NCI-H748 (cell line): ENCODE measurements around the gene ARID3A.
"Not testable (repeated sequence)": the region's sequence is repeated elsewhere in the genome, so short reads cannot be mapped to it uniquely, and the experiment has no call there.

ENCODE experiments used
- DNase-seq: peaks from one replicate; lab custom pipeline; 2025; ENCODE audit not compliant: unreplicated experiment; lab: John Stamatoyannopoulos, UW

The ARID3A gene

GRCh38 chr19:1014161-1015060 lies 88.6 kb downstream of the ARID3A start:
- DNase-seq, result no peak

- DNase-seq, result no peak
Measured at GRCh38 chr19:1015061-1015781, 89.4 kb downstream of the ARID3A start.

DNA sequence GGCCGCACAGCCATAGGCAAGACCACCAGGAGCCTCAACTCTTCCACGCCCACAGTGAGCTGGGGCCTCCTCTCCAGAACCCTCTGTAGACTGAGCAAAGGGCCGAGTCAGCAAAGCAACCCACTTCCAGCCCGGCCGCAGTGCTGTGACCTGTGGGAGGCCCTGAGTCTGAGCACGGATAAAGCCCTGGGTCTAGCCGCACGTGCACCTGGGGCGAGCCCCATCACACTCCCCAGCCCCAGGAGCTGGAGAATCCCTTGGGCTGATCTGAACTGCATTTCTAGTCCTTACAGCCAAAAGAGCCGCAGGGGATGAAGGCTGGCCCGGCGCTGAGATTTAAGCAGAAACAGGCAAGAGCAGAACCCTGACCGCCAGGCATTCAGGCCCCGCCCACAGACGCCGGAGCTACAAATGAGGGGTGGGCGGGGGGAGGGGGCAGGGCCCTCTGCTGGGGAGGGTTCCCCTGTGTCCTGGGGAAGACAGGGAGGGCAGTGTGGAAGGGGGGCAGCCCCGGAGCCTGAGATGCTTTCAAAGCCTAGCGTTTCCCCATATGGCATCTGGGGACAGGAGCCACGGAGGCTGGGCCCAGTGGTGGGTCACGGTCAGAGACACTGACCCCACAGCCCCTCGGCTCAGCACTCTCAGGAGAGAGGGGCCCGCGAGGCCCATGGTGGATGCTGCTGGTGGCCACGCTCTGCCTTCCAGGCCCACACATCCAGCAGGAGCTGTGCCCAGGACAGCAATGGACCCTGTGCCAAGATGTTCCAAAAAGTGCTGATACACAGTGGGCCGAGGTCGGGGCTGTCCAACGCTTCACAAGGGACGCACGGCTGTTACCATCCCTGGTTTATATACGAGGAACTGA lies 90.2 kb downstream of the ARID3A start:
- no peak for DNase-seq

- no peak for DNase-seq
Measured at GRCh38 chr19:1016647-1017114, 90.8 kb downstream of the ARID3A start.

- DNase-seq, result no peak
Measured at GRCh38 chr19:1017115-1017905, 91.5 kb downstream of the ARID3A start.

- no peak for DNase-seq
Measured at GRCh38 chr19:1017906-1018305, 92.1 kb downstream of the ARID3A start.

- no peak for DNase-seq
Measured at GRCh38 chr19:1018393-1018792, 92.6 kb downstream of the ARID3A start.

- DNase-seq, result no peak
Measured at GRCh38 chr19:1018932-1019615, 93.2 kb downstream of the ARID3A start.

DNA sequence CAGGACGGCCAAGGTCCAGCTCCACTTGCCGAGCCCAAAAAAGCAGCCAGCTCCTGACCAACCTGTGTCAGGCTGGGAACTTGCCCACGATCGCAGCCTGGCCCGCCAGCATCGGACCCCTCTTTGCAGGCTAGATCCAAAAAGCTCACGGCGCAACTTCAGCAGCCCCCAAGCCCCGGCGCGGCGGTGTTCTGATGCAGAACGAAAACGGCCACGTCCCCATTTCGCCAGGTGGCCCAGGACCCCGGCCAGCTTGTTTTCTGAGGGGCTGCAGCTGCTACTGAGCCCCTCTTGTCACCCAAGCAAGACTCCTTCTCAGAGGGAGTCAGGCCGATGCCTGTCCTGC lies 93.8 kb downstream of the ARID3A start:
- no peak for DNase-seq

DNA sequence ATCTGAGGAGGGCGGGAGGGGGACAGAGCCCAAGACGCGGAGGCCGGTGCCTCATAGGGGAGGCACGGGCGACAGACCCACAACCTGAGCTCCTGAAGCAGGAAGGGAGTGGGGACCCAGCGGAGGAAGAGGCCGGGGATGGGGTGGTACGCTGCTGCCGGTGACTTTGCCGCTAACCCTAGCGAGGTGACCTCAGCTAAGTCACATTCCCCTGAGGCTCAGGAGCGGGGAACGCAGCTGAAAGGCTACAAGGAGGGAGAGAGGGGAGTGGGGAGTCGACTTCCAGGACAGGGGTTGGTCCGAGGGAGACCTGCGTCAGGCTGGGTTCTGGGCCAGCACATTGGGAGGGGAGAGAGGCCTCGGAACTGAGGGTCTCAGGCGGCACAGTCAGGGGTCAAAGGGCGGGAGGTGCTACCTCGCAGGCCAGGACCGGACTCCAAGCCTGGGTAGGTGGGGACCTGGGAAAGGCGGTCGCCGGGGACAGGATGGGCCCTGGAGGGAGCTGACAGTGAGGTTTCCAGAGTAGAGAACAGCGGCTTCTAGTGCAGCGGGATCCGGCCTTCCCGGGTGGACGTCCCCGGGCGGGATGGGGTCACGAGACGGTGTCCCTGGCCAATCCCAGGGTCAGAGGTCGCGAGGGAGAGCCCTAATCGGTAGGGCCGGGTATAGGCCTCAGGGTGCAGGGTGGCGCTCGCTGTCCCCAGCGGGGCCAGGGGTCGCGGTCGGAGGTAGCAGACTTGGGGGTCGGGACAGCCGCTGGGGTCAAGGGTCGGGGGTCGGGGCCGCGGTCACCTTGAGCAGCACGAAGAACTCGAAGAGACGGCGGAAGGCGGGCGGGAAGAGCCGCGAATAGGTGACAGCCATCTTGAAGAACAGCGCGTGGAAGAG lies 94.4 kb downstream of the ARID3A start:
- DNase-seq, result peak; percentile 33

DNA sequence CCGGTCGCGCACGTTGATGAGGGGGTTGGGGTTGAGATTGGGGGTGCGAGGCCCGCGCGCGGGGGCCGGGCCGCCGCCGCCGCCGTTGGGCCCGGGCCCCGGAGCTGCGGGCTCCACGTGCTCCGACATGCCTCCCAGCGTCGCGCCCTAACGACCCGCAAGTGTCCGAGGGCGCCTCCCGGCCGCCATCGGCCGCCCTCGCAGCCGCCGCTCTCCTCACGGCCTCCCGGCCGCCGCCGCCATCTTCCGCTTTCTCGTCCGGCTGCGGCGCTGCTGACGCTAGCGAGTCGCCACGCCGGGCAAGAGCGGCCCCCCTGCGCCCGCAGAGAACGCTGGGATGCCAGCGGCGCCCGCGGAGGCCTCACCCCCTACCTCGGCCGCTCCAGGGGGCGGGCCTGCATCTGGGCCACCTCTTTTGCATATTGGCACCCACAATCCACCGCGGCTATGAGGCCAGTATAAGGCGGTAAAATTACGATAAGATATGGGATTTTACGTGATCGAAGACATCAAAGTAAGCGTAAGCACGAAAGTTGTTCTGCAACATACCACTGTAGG lies 95.1 kb downstream of the ARID3A start, which contains the start of gene TMEM259:
TMEM259 (minus strand) TSS at position 256 of the 558 bp plus-strand sequence; CDS start at position 129, 127 bp downstream.
- peak; percentile 94 for DNase-seq

GRCh38 chr19:1023883-1024188 lies 98.0 kb downstream of the ARID3A start:
- DNase-seq, result not testable (repeated sequence)

DNA sequence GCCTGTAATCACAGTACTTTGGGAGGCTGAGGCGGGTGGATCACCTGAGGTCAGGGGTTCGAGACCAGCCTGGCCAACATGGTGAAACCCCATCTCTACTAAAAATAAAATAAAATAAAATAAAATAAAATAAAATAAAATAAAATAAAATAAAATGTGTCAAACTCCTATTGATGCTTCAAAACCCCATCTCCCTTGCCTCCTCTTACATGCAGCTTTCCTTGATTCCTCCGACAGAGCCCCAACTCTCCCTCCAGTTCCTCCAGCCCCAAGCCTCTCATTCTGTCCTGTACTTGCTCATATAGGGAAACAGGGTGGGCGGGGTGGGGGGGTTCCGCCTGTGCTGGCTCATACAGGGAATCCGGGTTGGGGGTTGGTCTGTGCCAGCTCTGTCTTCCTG lies 99.2 kb downstream of the ARID3A start:
- DNase-seq, result not testable (repeated sequence)
